GM13977 (cell line): Measurements from ENCODE around the gene PLCB1.

ENCODE experiments used
- DNase-seq: peaks from one replicate; pipeline ENCODE4 v3.0.0; 2012; ENCODE audit warnings: low spot score
- CTCF ChIP-seq: IDR thresholded peaks from 2 replicates; pipeline ENCODE4 v1.5.1; 2012; ENCODE audit warnings: mild to moderate bottlenecking, control low read depth; ENCODE audit not compliant: insufficient read depth; ENCODE audit errors: extremely low read depth, missing control alignments
- in situ Hi-C: fragments of 300-500 bp; cut with MboI; formaldehyde crosslinking; loops from one replicate; pipeline ENCODE4 v1.12.0; 2022; ENCODE audit warnings: low sequenced_read_pairs, low pct_unique_long_range_greater_than_20kb, mixed read lengths, inconsistent platforms; ENCODE audit not compliant: unreplicated experiment

Gene PLCB1

GRCh38 chr20:8661229-8661952, 529.3 kb downstream of the PLCB1 start:
- TF ChIP-seq CTCF = no peak
- in situ Hi-C loops = no loop called here

GRCh38 chr20:8662433-8662954, 530.4 kb downstream of the PLCB1 start:
- no peak for DNase-seq
- in situ Hi-C loops = no loop called here

More at GRCh38 chr20:8661229-8661952, 529.3 kb downstream of the PLCB1 start:
- no peak for DNase-seq

GRCh38 chr20:8663424-8663823, 531.4 kb downstream of the PLCB1 start:
- in situ Hi-C loops = no loop called here
- DNase-seq = no peak
- no peak for TF ChIP-seq CTCF

More at GRCh38 chr20:8662433-8662954, 530.4 kb downstream of the PLCB1 start:
- no peak for TF ChIP-seq CTCF

- in situ Hi-C loops = no loop called here
- DNase-seq = no peak
Observed at GRCh38 chr20:8664778-8665177, 532.7 kb downstream of the PLCB1 start.

GRCh38 chr20:8667306-8667705, 535.2 kb downstream of the PLCB1 start:
- no peak for TF ChIP-seq CTCF
- in situ Hi-C loops = no loop called here
- DNase-seq = no peak

More at GRCh38 chr20:8664778-8665177, 532.7 kb downstream of the PLCB1 start:
- peak; percentile 11 for TF ChIP-seq CTCF

- in situ Hi-C loops = no loop called here
- no peak for DNase-seq
- no peak for TF ChIP-seq CTCF
Observed at GRCh38 chr20:8670207-8670892, 538.3 kb downstream of the PLCB1 start.
